ENCODE measurements around the gene FLRT2.

DNA sequence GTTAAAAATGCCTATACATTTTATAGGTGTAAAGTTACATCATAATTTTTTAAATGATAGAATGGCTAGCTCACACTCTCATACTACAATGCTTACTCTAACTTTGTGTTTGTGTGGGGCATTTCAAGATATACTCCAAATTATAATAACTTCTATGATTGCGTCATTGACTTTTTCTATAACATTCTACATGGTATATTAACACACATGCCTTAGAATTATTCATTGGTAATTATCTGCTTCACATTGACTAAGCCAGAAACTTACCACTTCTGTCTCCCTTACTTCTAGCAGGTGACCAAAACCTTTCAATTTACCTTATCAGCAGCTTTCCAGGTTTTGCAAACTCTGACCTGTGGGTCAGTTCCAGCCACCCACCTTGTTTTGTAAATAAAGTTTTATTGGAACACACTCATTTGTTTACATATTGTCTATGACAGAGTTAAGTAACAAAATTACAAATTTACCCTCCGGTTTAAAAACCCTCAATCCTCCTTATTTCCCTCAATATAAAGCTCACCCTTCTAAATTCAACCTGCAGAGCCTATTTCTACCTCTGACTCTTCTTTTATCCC lies 12.7 kb upstream of the FLRT2 start:
- TF ChIP-seq CBX2 (IDR thresholded peaks at IDR 0.05; ENCODE audit: borderline replicate concordance, low read depth) (no peak), POLR2A (IDR thresholded peaks at IDR 0.05; ENCODE audit: low read length) (no peak), FOSL2 (IDR thresholded peaks at IDR 0.05) (no peak), FOSL2 (CRISPR knock-in tag; IDR thresholded peaks at IDR 0.05) (no peak), RAD21 (conservative IDR thresholded peaks at IDR 0.05 in 1 of 2, IDR thresholded peaks at IDR 0.05 in 1 of 2) (no peak), ZC3H11A (IDR thresholded peaks at IDR 0.05) (no peak), JUN (IDR thresholded peaks at IDR 0.05) (no peak), RFX5 (IDR thresholded peaks at IDR 0.05) (no peak), EP300 (IDR thresholded peaks at IDR 0.05) (no peak)
- TF ChIP-seq, protein P1, sequence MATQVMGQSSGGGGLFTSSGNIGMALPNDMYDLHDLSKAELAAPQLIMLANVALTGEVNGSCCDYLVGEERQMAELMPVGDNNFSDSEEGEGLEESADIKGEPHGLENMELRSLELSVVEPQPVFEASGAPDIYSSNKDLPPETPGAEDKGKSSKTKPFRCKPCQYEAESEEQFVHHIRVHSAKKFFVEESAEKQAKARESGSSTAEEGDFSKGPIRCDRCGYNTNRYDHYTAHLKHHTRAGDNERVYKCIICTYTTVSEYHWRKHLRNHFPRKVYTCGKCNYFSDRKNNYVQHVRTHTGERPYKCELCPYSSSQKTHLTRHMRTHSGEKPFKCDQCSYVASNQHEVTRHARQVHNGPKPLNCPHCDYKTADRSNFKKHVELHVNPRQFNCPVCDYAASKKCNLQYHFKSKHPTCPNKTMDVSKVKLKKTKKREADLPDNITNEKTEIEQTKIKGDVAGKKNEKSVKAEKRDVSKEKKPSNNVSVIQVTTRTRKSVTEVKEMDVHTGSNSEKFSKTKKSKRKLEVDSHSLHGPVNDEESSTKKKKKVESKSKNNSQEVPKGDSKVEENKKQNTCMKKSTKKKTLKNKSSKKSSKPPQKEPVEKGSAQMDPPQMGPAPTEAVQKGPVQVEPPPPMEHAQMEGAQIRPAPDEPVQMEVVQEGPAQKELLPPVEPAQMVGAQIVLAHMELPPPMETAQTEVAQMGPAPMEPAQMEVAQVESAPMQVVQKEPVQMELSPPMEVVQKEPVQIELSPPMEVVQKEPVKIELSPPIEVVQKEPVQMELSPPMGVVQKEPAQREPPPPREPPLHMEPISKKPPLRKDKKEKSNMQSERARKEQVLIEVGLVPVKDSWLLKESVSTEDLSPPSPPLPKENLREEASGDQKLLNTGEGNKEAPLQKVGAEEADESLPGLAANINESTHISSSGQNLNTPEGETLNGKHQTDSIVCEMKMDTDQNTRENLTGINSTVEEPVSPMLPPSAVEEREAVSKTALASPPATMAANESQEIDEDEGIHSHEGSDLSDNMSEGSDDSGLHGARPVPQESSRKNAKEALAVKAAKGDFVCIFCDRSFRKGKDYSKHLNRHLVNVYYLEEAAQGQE (IDR thresholded peaks at IDR 0.05): no peak
- TF ChIP-seq, protein P2, sequence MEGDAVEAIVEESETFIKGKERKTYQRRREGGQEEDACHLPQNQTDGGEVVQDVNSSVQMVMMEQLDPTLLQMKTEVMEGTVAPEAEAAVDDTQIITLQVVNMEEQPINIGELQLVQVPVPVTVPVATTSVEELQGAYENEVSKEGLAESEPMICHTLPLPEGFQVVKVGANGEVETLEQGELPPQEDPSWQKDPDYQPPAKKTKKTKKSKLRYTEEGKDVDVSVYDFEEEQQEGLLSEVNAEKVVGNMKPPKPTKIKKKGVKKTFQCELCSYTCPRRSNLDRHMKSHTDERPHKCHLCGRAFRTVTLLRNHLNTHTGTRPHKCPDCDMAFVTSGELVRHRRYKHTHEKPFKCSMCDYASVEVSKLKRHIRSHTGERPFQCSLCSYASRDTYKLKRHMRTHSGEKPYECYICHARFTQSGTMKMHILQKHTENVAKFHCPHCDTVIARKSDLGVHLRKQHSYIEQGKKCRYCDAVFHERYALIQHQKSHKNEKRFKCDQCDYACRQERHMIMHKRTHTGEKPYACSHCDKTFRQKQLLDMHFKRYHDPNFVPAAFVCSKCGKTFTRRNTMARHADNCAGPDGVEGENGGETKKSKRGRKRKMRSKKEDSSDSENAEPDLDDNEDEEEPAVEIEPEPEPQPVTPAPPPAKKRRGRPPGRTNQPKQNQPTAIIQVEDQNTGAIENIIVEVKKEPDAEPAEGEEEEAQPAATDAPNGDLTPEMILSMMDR (IDR thresholded peaks at IDR 0.05): no peak
- TF ChIP-seq, protein P3, sequence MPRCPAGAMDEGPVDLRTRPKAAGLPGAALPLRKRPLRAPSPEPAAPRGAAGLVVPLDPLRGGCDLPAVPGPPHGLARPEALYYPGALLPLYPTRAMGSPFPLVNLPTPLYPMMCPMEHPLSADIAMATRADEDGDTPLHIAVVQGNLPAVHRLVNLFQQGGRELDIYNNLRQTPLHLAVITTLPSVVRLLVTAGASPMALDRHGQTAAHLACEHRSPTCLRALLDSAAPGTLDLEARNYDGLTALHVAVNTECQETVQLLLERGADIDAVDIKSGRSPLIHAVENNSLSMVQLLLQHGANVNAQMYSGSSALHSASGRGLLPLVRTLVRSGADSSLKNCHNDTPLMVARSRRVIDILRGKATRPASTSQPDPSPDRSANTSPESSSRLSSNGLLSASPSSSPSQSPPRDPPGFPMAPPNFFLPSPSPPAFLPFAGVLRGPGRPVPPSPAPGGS (IDR thresholded peaks at IDR 0.05): no peak
- TF ChIP-seq, protein P4, sequence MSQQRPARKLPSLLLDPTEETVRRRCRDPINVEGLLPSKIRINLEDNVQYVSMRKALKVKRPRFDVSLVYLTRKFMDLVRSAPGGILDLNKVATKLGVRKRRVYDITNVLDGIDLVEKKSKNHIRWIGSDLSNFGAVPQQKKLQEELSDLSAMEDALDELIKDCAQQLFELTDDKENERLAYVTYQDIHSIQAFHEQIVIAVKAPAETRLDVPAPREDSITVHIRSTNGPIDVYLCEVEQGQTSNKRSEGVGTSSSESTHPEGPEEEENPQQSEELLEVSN (IDR thresholded peaks at IDR 0.05; ENCODE audit: borderline replicate concordance, low read depth): no peak
